Skeletal muscle tissue (tissue), 4 donors: Measurements from ENCODE around the gene NF1. TPM values are rescaled to one million over a fixed set of nuclear protein-coding genes. Genes with fewer than 3 reads are reported as not detected.
"Not testable (repeated sequence)": the region's sequence is repeated elsewhere in the genome, so short reads cannot be mapped to it uniquely, and the experiment has no call there.

ENCODE experiments used
- H3K27ac ChIP-seq: one replicate; pipeline ENCODE4 v1.7.0; 2013; ENCODE audit warnings: mild to moderate bottlenecking, low read depth, low read length, inconsistent platforms
- H3K27me3 ChIP-seq, 3 donors: one replicate each; pipeline ENCODE4 v1.7.0; 2013; ENCODE audit warnings: low read length in 3 of 3; ENCODE audit not compliant: control insufficient read depth in 3 of 3, insufficient read depth in 3 of 3
- H3K36me3 ChIP-seq, 3 donors: one replicate each; pipeline ENCODE4 v1.7.0; 2013; ENCODE audit warnings: low read length in 3 of 3; ENCODE audit not compliant: control insufficient read depth in 3 of 3, insufficient read depth in 3 of 3
- H3K4me1 ChIP-seq, 3 donors: one replicate each; pipeline ENCODE4 v1.7.0; 2013; ENCODE audit warnings: low read length in 3 of 3, mild to moderate bottlenecking in 3 of 3; ENCODE audit not compliant: control insufficient read depth in 3 of 3, insufficient read depth in 3 of 3
- H3K4me3 ChIP-seq, 3 donors: one replicate each; pipeline ENCODE4 v1.7.0; 2013; ENCODE audit warnings: low read length in 3 of 3
- H3K9ac ChIP-seq, 3 donors: one replicate each; pipeline ENCODE4 v1.7.0; 2013; ENCODE audit warnings: low read length in 3 of 3, mild to moderate bottlenecking in 3 of 3, moderate library complexity in 2 of 3, low read depth in 1 of 3
- H3K9me3 ChIP-seq, 3 donors: one replicate each; pipeline ENCODE4 v1.7.0; 2013; ENCODE audit warnings: low read length in 3 of 3; ENCODE audit not compliant: control insufficient read depth in 3 of 3
- total RNA-seq: library from RNA; depleted of rRNA; stranded (reverse); fragments of >200 nt; gene quantifications from one replicate; pipeline ENCODE4 v1.2.3, GENCODE V29; 2014
- donor health status: Osteomylitis.

NF1 gene
- total RNA-seq, 1 donor from 2014 or later = 76.2 TPM

- no peaks in the 10 kb centered on the region for H3K36me3 ChIP-seq
- no peak overlapping the region for H3K27ac ChIP-seq
- no peaks in the 10 kb centered on the region for H3K9me3 ChIP-seq
- no peaks in the 10 kb centered on the region for H3K27me3 ChIP-seq
- H3K4me3 ChIP-seq = no peak overlapping the region
- H3K4me1 ChIP-seq = no peaks in the 10 kb centered on the region
- no peak overlapping the region for H3K9ac ChIP-seq
These were observed 77.6 kb downstream of the NF1 start for GRCh38 chr17:31172388-31172787.

GRCh38 chr17:31174215-31174614 lies 79.4 kb downstream of the NF1 start:
- Histone ChIP-seq H3K27me3 (no peaks in the 10 kb centered on the region), H3K27ac (no peak overlapping the region), H3K4me1 (no peaks in the 10 kb centered on the region), H3K36me3 (no peaks in the 10 kb centered on the region), H3K4me3 (no peak overlapping the region), H3K9ac (no peak overlapping the region), H3K9me3 (no peaks in the 10 kb centered on the region)

GRCh38 chr17:31175237-31175636 lies 80.5 kb downstream of the NF1 start:
- H3K36me3 ChIP-seq = no peaks in the 10 kb centered on the region
- H3K27me3 ChIP-seq = no peaks in the 10 kb centered on the region
- H3K4me1 ChIP-seq = no peaks in the 10 kb centered on the region
- H3K4me3 ChIP-seq = no peak overlapping the region
- no peak overlapping the region for H3K27ac ChIP-seq
- H3K9ac ChIP-seq = no peak overlapping the region
- H3K9me3 ChIP-seq = no peaks in the 10 kb centered on the region

GRCh38 chr17:31176143-31176542 lies 81.4 kb downstream of the NF1 start:
- not testable (repeated sequence) for H3K9ac ChIP-seq, H3K36me3 ChIP-seq, H3K4me3 ChIP-seq, H3K4me1 ChIP-seq, H3K27me3 ChIP-seq, H3K27ac ChIP-seq, H3K9me3 ChIP-seq

GRCh38 chr17:31178951-31179350 lies 84.2 kb downstream of the NF1 start:
- not testable (repeated sequence) for H3K9me3 ChIP-seq, H3K9ac ChIP-seq, H3K4me1 ChIP-seq, H3K27ac ChIP-seq, H3K4me3 ChIP-seq, H3K27me3 ChIP-seq
- H3K36me3 ChIP-seq = peaks cover 2 to 15% (median 5%) of the 10 kb centered on the region in 3 donors

GRCh38 chr17:31195305-31195704 lies 100.5 kb downstream of the NF1 start:
- H3K36me3 ChIP-seq = no peaks in the 10 kb centered on the region
- no peaks in the 10 kb centered on the region for H3K27me3 ChIP-seq

GRCh38 chr17:31198026-31198425 lies 103.2 kb downstream of the NF1 start:
- H3K27ac ChIP-seq = no peak overlapping the region
- no peak overlapping the region for H3K4me3 ChIP-seq
- no peak overlapping the region for H3K9ac ChIP-seq
- no peaks in the 10 kb centered on the region for H3K36me3 ChIP-seq
- H3K4me1 ChIP-seq = no peaks in the 10 kb centered on the region
- H3K9me3 ChIP-seq = no peaks in the 10 kb centered on the region
- H3K27me3 ChIP-seq = no peaks in the 10 kb centered on the region

More at GRCh38 chr17:31195305-31195704, 100.5 kb downstream of the NF1 start:
- H3K9ac ChIP-seq = no peak overlapping the region
- H3K4me3 ChIP-seq = no peak overlapping the region
- no peak overlapping the region for H3K27ac ChIP-seq
- H3K9me3 ChIP-seq = no peaks in the 10 kb centered on the region
- H3K4me1 ChIP-seq = no peaks in the 10 kb centered on the region

GRCh38 chr17:31198666-31199065 lies 103.9 kb downstream of the NF1 start:
- not testable (repeated sequence) for H3K9me3 ChIP-seq, H3K27me3 ChIP-seq, H3K4me1 ChIP-seq, H3K36me3 ChIP-seq, H3K4me3 ChIP-seq, H3K9ac ChIP-seq, H3K27ac ChIP-seq

GRCh38 chr17:31200287-31200686 lies 105.5 kb downstream of the NF1 start:
- Histone ChIP-seq H3K27ac (no peak overlapping the region), H3K4me1 (no peaks in the 10 kb centered on the region), H3K36me3 (no peaks in the 10 kb centered on the region)

GRCh38 chr17:31202968-31203367 lies 108.2 kb downstream of the NF1 start:
- H3K36me3 ChIP-seq = peaks cover 0 to 2% (median 2%) of the 10 kb centered on the region in 3 donors

More at GRCh38 chr17:31200287-31200686, 105.5 kb downstream of the NF1 start:
- no peaks in the 10 kb centered on the region for H3K9me3 ChIP-seq
- H3K9ac ChIP-seq = no peak overlapping the region
- no peaks in the 10 kb centered on the region for H3K27me3 ChIP-seq
- H3K4me3 ChIP-seq = no peak overlapping the region

More at GRCh38 chr17:31202968-31203367, 108.2 kb downstream of the NF1 start:
- Histone ChIP-seq H3K9ac (no peak overlapping the region), H3K27me3 (no peaks in the 10 kb centered on the region), H3K4me3 (no peak overlapping the region), H3K27ac (no peak overlapping the region), H3K4me1 (no peaks in the 10 kb centered on the region), H3K9me3 (no peaks in the 10 kb centered on the region)
